Activated T-cell treated with anti-CD3 and anti-CD28 coated beads, Interleukin-2, amount 50 U/mL, for 1 hour (primary cell): ENCODE data around the gene SIRPA.

ENCODE experiments used
- DNase-seq: peaks from one replicate; pipeline ENCODE4 v3.0.0-alpha.2; 2020

Gene SIRPA

DNA sequence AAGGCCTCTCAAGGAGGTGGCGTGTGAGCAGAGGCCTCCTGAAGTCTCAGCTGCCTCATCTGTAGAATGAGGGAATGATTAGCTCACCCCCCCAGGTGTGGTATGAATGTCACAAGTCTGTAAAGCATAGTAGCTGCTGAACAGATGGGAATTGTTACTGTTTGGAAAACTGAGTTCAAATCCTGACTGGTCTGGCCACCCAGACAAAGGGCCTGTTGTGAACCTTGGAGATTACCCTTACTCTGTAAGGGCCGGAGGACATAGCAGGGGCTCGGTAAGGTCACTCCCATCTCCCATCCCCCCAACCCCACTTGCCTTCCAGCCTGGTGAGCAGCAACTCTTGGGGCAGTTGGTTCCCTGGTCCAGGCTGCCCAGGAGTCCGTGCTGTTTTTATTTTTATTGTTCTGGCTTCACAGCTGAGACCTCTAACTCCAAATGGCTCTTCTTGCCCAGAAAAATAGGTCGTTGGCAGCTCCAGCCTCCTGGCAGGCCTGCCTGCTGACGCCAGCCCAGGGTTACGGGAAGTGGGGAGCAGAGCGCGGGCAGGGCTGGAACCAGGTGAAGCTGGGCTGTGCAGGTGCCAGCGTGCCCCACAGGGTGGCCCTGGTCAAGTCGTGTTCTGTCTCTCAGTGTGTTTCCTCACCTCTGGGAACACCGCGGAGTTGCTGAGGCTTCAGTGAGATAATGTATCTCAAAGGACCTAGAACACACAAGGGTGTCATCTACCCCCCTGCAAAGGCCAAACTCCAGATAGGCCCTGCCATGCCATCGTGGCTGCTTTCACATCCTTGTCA, 4.5 kb upstream of the SIRPA start:
- no peak for DNase-seq

DNA sequence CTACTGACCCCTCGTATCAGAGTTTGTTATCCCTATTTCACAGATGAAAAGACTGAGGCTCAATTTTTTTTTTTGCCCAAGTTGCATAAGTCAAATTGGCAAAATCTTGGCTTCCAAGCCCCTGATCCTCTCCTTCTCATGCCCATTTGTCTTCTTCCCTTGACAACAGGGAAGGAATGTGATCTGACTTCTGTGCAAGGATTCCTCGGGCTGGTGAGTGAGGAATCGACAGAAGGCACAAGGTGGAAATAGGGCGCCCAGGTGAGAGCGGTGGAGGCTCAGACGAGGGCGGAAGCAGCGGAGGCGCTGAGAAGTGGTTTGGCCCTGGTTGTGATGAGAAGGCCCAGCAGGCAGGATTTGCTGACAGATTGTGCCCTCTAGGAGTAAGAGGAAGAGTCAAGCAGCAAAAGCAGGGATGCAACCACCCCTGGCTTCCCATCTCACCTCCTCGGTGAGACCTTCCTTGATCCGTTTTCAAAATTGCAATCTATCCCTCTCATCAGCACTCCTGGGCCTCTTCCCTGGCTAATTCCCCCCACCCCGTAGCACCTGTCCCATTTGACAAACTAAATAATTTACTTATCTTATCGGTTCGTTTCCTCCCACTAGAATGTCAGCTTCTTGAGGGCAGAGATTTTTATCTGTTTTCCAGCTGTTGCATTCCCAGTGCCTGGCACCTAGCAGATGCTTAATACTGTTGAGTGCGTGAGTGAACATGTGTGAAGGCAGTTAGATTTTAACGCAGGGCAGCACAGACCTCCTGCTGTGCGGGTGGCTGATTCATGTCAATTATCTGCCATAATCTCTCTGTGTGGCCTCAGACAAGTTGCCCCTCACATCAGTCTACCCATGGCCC, 3.7 kb upstream of the SIRPA start:
- DNase-seq = no peak

DNA sequence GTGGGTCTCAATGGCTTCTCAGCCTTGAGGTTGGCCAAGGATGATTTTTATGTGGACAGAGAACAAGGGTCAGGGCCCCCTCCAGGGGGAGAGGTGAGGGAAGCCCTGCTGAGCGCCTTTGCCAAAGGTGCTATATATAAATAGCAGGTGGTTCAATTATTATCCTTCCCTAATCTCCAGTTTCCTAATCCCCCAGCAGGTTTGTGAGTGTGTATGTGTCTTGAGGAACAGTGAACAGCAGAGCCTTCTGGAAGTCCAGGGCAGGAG, 3.2 kb upstream of the SIRPA start:
- no peak for DNase-seq

DNA sequence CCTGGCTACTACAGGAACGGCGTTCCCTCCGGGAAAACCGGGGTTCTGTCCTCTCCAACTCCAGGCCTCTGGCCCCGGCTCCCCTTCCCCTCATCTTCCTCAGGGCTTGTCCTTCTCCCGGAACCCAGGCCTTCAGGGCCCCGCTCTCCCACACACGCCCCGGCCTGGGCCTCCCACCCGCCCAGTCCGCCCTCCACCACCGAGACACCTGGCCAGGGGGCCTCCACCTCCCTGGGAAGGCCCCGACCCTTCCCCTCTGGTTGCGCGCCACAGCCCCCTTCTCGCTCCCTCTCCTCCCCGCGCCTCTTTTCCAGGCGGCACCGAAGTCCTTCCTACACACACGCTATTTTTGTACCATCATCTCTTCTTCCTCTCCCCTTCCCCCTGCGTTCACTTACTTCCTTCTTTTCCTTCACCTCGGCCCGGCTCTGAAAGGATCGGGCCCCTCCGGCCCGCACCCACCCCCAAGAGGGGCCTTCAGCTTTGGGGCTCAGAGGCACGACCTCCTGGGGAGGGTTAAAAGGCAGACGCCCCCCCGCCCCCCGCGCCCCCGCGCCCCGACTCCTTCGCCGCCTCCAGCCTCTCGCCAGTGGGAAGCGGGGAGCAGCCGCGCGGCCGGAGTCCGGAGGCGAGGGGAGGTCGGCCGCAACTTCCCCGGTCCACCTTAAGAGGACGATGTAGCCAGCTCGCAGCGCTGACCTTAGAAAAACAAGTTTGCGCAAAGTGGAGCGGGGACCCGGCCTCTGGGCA, 1.3 kb upstream of the SIRPA start:
- no peak for DNase-seq

DNA sequence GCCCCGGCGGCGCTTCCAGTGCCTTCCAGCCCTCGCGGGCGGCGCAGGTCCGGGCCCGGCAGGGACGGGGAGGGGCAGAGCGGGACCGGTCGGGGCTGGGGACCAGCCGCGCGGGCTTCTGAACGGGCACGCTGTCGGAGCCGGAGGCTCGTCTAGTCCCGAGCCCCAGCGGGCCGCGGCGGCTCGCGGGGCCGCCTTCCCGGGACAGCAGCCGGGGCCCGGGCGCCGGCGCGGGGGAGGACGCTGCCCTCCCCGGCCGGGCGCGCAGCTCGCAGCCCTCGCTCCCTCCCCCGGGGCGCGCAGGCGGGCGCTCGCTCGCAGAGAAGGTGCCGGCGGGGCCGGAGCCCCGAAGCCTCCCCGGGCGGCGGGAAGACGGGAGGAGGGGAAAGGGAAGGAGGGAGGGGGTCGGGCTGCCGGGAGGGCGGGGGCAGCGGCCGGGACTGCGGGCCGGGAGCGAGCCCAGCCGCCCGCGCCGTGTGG, 696 bp upstream of the SIRPA start:
- peak; percentile 22 for DNase-seq

DNA sequence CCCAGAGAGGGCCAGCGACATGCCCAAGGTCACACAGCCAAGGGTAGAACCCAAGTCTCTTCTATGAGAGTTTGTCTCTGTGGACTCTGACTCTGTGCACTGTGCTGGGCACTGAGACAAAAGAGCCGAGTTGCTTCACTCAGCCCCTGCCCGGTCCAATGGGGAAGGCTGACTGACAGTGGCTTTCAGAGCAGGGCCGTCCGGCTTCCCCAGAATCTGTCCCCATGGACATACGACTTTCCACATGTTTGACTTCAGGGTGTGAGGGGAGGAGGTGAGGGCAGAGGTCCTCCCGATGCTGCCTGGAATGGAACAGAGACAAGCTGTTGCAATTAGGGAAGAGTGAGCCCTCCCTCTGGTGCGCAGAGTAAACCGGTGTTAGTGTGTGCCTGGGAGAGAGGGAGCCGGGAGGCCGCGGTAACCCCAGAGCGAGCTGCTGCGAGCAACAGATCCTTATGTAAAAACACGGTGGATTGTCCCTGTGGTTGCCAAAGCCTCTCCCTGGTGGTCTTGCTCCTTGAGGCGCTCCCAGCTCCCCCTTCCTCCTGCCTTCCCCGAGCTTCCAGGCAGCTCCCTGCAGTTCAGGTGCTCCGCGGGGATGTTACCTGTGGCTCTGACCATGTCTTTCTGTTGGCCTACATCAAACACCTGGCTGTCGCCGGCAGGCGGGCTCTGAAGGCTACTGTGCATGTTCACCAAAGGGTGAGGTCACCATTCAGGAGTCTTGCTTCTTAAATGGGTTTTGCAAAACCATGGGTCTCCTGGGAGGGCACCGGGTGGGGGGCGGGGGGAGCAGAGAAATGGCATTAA, 672 bp downstream of the SIRPA start:
- DNase-seq = no peak

DNA sequence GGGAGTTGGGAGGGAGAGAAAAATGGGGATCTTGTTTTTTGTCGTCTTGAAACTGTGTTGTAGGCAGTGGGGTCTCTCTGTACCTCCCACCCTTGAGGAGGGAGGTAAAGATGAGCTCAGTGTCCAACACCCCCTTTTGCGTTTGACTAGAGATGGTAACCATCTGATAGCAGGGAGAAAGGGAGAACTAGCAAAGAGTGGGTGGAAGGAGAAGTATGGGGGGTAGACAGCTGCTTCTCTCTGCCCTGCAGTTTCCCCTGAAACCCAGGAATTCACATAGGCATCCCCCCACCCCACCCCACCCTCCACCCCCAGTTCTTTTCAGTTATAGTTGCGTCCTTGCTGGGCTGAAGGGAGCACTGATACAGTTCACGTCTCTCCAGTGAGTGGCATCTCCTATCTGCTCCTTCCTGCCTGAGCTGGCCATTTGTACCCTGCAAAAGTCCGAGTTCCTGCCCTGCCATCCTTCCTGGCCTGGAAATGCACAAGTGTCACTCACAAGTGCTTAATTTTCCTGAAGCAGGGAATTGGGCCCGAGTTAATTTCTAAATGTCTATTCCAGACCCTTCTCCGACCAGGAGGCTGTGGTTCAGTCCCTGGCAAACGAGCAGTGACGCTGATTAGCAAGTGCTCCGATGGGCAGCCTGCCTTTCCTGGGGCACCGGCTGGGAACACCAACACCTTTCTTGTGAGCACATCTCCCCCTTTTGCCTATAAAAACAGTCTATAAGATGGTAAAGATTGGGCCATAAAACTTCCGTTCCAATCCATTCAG, 1.5 kb downstream of the SIRPA start:
- no peak for DNase-seq

DNA sequence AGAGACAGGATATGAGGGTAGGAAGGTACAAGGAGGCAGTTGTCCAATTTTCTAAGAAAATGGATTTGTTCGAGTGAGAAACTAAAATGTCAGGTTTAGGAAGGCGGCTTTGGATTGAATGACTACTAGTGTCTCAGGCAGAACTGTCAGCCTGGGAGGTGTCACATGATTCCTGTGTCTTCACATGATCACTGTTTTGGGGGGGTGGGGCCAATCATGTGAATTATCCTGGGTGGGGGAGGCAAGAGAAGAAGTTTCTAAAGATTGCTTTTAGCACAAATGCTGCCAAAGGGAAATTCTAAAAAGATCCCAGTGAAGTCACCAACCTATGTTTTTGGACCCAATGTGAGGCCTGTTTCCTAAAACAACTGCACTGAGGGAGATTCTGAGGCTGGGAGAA, 2.3 kb downstream of the SIRPA start:
- no peak for DNase-seq

DNA sequence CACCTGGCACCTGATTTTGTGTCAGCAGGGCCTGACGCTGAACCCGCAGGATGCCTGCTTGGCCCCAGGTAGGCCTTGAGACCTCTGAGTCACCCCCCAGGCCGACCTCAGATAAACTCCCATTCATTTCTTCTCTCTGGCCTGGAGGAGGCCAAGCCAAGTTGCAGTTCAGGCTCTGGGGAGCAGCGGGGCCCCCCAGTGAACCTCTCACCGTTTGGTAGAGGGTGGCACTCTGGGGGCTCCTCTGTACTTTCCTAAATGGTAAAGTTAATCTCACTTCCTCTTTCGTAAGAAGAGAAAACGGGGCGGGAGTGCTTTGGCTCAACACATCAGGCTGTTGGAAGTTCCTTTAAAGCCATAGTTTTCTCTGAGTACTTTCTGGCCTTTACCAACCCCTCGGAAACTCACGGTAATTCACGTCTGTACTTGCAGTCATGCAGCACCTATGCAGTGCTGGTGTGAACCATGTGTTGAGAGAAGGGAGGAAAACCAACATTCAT, 2.8 kb downstream of the SIRPA start:
- DNase-seq = no peak

DNA sequence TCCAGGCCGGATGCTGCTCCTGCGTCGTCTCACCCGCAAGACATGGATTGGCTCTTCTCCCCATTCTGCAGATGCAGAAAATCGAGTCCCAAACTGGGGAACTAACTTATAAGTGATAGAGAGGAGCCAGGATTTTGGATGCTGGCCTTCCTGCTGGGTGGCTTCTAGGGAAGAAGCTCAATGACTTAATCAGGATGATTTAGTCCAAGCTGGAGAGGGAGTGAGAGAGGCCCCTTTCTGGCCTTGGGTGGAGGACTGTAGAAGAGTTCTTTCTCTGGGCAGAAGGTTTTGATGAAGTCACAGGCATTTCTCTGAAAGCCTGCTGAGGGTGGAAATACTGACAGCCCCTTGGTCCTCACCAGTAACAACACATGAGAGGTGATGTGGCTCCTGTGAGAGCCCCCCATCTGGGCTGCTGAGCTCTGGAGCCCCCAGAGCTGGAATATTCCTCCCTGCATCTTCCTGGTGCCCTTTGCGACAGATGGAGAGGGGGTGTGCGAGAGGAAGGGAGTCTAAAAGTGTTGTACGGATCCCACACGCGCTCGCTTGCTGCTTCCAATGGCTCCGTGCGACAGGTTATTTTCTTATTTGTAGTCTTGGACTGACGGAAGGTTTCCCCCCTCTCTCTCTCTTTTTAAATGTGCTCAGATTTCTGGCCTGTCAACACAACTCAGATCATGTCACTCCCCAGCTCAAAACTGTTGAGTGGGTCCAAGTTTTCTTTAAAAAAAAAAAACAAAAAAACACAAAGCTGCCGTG, 3.5 kb downstream of the SIRPA start:
- DNase-seq = no peak

DNA sequence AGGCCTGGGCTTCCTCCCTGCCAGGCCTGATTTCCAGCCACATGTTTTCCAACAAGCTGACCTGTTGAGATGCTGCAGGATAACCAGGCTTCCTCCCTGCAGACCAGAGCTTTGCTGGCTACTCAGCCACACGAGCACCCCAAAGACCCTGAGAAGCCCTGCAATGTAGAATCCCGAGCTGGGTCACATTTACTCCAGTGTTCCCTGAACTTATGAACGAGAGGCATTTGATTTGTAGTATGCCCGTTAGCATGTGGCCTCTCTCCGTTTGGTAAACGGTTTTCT, 4.0 kb downstream of the SIRPA start:
- DNase-seq = no peak

DNA sequence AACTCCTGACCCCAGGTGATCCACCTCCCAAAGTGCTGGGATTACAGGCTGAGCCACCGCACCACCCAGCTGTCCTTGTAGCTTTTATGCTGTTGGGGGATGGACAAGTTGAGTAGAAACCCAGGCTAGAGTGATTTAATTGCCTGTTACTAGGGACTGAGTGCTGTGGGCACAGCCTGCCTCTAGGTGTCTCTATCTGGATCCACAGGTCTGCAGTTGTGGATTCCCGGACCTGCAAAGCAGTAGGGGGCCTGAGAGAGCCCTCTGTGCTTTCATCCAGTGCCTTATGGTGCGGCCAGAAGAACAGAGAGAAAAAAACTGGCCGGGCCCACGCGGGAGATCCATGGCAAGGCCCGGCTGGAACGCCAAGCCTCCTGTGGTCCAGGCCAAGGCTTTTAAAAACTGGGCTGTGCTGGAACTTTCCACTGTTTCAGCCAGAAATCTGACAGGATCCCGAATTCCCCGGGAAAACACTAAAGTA, 5.2 kb downstream of the SIRPA start:
- DNase-seq = no peak

DNA sequence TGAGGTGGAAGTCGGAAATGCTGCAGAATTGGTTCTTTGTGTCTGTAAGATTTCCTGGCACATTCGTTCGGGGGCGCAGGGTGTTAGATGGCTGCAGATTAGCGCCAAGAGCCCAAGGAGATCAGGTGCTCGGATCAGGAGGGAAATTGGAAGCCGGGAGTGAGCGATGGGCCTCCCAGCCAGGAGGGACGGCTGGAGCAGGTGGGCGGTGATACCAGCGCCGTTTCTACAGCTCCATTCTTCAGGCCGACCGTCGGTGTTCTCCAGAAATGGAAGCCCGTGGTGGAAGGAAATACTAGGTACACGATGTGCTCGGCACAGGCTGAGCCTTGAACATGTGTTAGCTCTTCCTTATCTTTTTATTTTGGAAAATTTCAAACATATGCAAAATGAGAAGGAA, 6.5 kb downstream of the SIRPA start:
- no peak for DNase-seq

DNA sequence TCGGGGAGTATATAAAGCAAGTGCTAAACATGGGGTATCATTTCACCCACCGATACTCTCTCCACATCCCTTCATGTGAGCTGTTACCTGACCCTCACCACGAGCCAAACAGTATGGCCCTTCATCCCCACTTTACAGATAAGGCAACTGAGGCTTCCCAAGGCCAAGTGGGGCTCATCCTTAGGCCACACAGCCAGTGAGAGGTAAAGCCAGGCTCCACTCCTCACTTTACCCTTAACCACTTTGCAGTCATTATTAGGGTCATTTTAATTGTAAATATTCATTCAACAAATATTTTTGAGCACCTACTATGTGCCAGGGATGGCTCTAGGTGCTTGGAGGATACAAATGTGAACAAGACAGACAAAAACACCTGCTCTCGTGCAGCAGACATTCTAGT, 7.0 kb downstream of the SIRPA start:
- no peak for DNase-seq

DNA sequence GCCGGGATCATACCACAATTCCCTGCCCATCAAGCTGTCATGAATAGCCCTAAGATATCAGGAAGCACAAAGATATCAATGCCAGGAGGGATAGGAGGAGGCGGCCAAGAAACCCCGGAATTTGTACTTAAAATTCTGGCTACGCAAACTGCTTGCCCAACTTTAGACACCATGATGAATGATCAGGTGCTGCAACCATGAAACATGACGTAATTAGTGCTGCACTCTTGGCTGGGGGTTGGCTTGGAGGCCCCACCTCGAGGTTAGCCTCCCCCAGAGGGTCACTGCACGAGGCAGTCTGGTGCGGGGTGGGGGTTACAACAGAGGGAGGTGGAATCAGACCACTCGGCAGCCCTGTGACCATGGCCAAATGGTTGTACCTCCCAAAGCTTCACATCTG, 8.9 kb downstream of the SIRPA start:
- no peak for DNase-seq

DNA sequence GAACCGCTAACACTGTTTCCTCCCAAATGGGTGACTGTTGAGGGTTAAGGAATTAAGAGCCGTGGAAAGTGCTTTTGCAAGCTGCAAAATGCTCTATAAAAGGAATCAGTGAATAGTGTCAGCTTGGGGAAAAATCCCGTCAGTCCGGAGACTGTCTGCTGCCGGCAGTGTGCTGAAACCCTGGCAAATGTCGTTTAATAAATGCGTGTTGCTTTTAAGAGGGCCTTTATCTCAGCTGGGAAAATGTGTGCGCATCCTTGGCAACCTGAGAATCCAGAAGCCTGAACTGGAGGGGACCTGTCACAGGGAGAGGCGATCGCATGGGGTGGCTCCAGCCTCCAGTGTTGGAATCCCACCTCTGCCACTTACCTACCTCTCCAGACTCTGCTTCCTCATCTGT, 9.8 kb downstream of the SIRPA start:
- DNase-seq = no peak

DNA sequence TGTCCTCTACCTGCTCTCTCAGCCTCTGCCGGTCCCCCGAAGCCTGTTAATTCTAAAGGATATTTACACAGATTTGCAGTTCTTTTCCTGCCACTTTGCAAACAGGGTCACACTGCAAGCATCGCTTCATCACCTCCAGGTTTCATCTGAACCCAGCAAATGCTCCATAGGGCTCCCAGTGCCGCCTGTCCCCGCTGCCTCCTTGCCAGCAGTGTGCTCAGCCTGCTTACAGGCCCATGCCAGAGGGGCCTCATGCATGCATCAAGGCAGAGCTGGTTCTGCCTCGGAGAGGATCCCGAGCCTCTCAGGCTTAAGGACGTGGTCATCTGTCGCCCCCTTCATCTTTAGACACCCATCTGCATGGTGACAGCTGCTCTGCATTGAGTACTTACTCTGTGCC, 10.5 kb downstream of the SIRPA start:
- DNase-seq = no peak

DNA sequence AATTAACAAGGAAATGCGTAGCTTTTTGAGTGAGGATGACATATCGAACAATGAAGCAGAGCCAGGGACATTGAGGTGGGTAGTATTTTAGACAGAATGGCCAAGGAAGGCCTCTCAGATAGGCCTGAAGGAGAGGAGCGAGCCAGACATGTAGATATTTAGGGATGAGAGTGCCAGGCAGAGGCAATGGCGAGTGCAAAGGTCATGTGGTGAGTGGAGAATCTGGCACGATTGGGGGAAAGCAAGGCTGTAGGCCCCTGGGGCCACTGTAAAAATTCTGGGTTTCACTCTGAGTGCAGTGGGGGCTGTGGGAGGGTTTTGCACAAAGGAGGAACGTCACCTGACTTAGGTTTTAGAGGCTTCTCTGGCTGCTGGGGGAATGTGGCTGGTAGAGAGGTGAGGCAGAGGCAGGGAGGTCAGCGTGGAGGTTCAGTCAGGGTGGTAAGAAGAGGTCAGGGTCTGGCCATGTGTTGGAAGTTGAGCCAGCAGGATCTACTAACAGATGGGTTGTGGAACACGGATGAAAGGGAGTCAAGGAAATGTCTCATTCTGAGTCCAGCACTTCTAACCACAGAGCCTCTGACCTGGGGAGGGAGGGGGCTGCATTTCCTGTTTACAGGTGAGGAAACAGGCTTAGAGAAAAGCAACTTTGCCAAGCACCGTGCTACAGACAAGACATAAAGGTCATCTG, 11.3 kb downstream of the SIRPA start:
- no peak for DNase-seq

DNA sequence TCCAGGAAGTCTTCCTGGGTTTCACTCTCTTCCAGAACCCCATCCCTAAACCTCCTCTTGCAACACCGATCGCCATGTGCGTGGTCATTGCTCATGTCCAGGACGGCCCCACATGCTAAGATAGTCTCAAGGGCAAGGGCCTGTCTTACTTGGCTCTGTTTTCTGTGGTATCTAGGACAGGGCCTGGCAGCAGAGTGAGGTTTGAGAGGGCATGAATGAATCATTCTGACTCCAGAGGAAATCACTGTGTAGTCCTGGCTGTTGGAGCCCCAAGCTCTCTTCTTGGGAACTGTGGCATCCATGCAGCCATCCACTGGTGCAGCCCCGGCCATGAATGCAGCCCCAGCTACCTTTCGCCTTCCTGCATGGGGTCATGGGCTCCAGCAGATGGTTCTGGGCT, 12.4 kb downstream of the SIRPA start:
- DNase-seq = no peak

DNA sequence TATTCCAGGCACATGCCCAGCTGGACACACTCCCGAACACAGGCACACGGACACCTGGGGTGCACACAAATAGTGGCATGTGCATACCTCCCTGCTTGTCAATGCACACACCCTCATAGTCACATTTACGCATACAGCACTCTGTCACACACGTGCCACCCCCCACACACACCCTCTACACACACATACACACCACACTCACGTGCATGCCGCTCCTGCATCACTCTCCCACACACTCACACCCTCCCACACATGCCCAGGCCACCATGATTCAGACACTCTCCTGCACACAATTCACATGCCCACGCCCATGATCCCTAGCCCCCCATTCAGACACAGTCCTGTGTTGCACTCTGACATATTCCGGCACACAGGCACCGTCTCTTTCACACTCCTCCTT, 13.0 kb downstream of the SIRPA start:
- no peak for DNase-seq

DNA sequence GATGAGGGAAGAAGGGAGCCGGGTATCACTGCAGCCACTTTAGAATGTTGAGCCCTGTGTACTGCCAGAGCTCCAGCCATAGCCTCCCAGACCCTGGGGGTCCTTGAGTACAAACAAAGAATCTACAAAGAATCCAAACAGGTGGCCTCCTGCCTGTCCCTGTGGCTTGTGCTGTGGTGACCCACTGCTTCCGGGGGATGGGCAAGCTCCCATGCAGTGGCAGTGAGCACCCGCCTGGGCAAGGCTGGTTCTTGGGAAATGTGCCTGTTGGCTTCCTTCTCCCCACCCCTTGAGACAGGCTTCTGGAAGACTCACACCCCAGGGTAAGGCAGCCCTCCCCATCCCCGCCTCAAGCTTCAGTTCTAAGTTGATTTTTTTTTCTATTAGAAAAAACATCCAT, 13.9 kb downstream of the SIRPA start:
- no peak for DNase-seq
